Upper lobe of right lung (tissue), 1 donor: ENCODE results near the gene HSP90AB1. TPM values are rescaled to one million over a fixed set of nuclear protein-coding genes. Genes with fewer than 3 reads are reported as not detected.

Experiments used
- ATAC-seq: fragments of 200-7000 bp; cut with Tn5 transposase; one replicate; pipeline ENCODE4 v1.9.1; 2020; ENCODE audit warnings: mild to moderate bottlenecking, moderate library complexity
- DNase-seq: peaks from one replicate; pipeline ENCODE4 v3.0.0-alpha.2; 2020
- H3K27ac ChIP-seq: fragments of 200-600 bp; one replicate; pipeline ENCODE4 v1.8.0; 2022
- H3K27me3 ChIP-seq: fragments of 200-600 bp; one replicate; pipeline ENCODE4 v1.8.0; 2022; ENCODE audit warnings: mild to moderate bottlenecking
- H3K36me3 ChIP-seq: fragments of 200-600 bp; one replicate; pipeline ENCODE4 v1.8.0; 2022
- H3K4me1 ChIP-seq: fragments of 200-600 bp; one replicate; pipeline ENCODE4 v1.8.0; 2022
- H3K4me3 ChIP-seq: fragments of 200-600 bp; one replicate; pipeline ENCODE4 v1.8.0; 2022; ENCODE audit warnings: mild to moderate bottlenecking
- H3K9me3 ChIP-seq: fragments of 200-600 bp; one replicate; pipeline ENCODE4 v1.8.0; 2022
- intact Hi-C: fragments of 100-400 bp; cut with DNase I; formaldehyde crosslinking; loops from one replicate; pipeline ENCODE4 v1.11.0; 2022
- total RNA-seq: library from RNA; stranded (reverse); fragmentation: NEBNext Ultra II Directional; extraction: Animal tissue kit (Norgen Biotek cat#: 25700); gene quantifications from one replicate; pipeline ENCODE4 v1.2.1, GENCODE V29; 2021
- TF ChIP-seq, protein P1 (sequence below): fragments of 200-600 bp; IDR thresholded peaks from one replicate; pipeline ENCODE4 v1.8.0; 2022; ENCODE audit warnings: antibody characterized with exemption
- donor health status: DM: no; HTN: yes; CAD: no; lungs with severe emphysema.

HSP90AB1 gene
- total RNA-seq, 1 donor from 2014 or later, result 660 TPM

DNA sequence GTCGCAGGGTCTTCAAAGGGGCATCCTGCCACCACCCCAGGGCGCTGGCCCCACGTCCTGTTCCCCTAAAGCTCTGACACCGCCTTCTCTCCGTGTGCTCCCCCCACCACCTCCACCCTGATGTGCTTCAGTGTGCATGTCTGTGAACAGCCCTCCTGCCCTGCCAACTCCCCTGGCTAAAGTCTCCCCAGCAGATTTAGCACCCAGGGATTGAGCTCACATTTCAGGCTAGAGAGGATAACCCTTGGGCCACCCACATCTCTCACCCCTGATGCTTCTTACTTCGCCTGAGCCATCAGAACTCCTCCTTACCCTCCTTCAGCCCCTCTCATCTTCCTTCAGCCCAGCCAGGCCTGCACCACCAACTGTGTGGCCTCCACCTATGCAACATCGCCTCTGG is 30.9 kb downstream of the HSP90AB1 start:
- Histone ChIP-seq H3K27me3 (peaks cover 51% of the 10 kb centered on the region), H3K9me3 (no peaks in the 10 kb centered on the region), H3K4me3 (no peak overlapping the region), H3K27ac (no peak overlapping the region), H3K4me1 (no peaks in the 10 kb centered on the region), H3K36me3 (no peaks in the 10 kb centered on the region)
- TF ChIP-seq, protein P1, sequence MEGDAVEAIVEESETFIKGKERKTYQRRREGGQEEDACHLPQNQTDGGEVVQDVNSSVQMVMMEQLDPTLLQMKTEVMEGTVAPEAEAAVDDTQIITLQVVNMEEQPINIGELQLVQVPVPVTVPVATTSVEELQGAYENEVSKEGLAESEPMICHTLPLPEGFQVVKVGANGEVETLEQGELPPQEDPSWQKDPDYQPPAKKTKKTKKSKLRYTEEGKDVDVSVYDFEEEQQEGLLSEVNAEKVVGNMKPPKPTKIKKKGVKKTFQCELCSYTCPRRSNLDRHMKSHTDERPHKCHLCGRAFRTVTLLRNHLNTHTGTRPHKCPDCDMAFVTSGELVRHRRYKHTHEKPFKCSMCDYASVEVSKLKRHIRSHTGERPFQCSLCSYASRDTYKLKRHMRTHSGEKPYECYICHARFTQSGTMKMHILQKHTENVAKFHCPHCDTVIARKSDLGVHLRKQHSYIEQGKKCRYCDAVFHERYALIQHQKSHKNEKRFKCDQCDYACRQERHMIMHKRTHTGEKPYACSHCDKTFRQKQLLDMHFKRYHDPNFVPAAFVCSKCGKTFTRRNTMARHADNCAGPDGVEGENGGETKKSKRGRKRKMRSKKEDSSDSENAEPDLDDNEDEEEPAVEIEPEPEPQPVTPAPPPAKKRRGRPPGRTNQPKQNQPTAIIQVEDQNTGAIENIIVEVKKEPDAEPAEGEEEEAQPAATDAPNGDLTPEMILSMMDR, result no peak
- no peak for DNase-seq
- intact Hi-C loops, result no loop called here
- no peak for ATAC-seq

DNA sequence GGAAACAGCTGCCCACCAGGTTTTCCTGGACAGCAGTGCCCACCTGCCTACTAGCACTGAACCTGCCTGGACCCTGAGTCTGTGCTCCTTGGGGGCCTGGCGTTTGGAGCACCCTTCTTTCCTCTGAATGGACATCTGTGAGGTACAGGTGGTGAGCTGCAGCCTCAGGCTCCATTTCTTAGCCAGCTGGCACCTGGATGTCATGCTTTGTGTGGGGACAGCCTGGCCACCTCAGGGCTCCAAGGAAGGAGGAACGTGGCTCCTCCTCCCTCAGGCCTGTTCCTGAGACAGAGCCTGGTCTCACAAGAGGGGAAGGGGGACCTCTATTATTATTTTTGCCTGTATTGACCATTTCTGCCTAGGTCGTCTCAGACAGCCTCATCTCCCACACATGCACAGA is 31.4 kb downstream of the HSP90AB1 start:
- Histone ChIP-seq H3K27ac (no peak overlapping the region), H3K9me3 (no peaks in the 10 kb centered on the region), H3K4me1 (no peaks in the 10 kb centered on the region), H3K4me3 (no peak overlapping the region), H3K27me3 (peaks cover 45% of the 10 kb centered on the region), H3K36me3 (no peaks in the 10 kb centered on the region)
- no peak for DNase-seq
- TF ChIP-seq, protein P1, result no peak
- intact Hi-C loops, result no loop called here
- no peak for ATAC-seq

DNA sequence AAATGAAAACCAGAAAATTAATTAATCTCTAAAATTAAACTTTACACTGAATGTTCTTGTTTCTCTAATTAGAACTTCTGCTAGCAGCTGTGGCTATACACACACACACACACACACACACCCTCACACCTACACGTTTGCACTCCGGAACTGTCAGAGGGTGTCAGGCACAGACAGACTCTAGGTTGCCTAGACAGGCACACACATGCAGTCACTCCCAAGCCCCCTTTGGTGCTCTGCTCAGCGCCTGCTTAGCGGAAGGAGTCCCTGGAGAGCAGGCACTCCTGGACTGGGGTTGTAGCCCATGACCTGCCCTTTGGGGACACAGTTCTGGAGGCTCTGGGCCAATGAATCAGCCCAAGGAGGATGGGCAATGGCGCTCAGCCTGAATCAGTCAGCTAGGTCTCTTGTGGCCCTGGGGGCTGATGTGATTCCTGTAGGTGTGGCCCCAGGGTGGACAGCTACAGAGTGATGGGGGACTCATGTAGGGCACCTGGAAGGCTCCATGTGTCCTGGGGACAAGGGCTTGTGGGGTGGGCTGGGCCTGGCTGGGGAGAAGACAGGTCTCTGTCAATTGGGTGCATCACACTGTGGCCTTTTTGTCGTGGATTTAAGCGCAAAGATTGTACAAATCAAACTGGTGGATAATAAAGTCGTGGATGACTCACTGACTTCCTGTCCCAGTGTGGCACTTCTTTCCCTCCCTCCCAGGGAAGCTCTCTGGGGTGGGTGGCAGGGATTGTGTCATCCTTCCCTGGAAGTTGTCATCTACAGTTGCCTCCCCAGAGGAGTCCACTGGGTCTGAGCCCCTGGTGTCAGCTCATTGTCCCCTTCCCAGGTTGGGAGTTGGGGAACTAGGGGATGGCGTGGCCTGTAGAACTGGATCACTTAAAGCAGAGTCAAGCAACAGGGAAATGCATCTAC is 32.1 kb downstream of the HSP90AB1 start:
- no peak overlapping the region for H3K4me3 ChIP-seq
- DNase-seq (no peak), ATAC-seq (peak; percentile 33)
- TF ChIP-seq, protein P1, result no peak
- no peak overlapping the region for H3K27ac ChIP-seq
- peaks cover 42% of the 10 kb centered on the region for H3K27me3 ChIP-seq
- H3K9me3 ChIP-seq, result no peaks in the 10 kb centered on the region
- no peaks in the 10 kb centered on the region for H3K36me3 ChIP-seq
- no peaks in the 10 kb centered on the region for H3K4me1 ChIP-seq
- intact Hi-C loops, result no loop called here

DNA sequence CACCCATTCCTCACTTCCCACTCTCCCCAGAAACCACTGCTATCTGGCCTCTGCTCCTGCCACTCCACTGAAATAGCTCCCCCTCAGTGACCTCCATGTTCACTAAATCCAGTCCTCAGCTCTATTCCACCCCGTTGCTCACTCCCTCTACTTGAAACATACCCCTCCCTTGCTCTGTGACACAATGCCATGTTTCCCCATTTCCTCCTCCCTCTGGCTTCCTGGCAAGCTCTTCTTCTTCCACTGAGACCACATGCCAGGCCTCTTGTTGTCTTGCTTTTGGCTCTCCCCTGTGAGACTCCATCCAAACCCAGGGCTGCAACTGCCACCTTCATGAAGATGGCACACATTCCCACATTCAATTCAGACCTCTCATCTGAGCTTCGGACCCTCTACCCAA is 37.2 kb downstream of the HSP90AB1 start:
- TF ChIP-seq, protein P1, result no peak
- Histone ChIP-seq H3K4me1 (no peaks in the 10 kb centered on the region), H3K27me3 (peaks cover 33% of the 10 kb centered on the region), H3K9me3 (no peaks in the 10 kb centered on the region), H3K36me3 (no peaks in the 10 kb centered on the region), H3K4me3 (no peak overlapping the region), H3K27ac (no peak overlapping the region)
- peak; percentile 67 for ATAC-seq
- intact Hi-C loops, result no loop called here
- DNase-seq, result no peak

DNA sequence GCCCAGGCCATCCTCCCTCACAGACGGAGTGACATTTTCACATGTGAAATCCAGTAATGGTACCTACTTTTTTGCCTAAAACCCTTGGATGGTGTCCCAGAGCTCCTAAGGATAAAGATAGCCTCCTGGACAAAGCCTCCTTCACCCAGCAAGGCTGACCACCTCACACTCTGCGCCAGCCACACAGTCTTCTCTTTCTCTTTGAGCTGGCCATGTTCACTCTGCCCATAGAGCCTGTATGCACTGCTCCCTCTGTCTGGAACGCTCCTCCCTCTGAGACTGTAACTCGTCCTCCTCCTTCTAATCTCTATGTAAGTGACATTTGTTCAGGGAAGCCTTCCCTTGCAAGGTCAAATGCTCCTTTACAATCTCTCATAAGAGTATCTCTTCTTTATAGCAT is 38.0 kb downstream of the HSP90AB1 start:
- no peak overlapping the region for H3K4me3 ChIP-seq
- no peaks in the 10 kb centered on the region for H3K9me3 ChIP-seq
- ATAC-seq (no peak), DNase-seq (no peak)
- TF ChIP-seq, protein P1, result no peak
- H3K27me3 ChIP-seq, result peaks cover 41% of the 10 kb centered on the region
- H3K4me1 ChIP-seq, result no peaks in the 10 kb centered on the region
- H3K27ac ChIP-seq, result no peak overlapping the region
- intact Hi-C loops, result no loop called here
- H3K36me3 ChIP-seq, result no peaks in the 10 kb centered on the region
